Lower leg skin (tissue), 3 donors: ENCODE measurements around the gene C3orf70.

Experiments used
- POLR2A ChIP-seq, 2 donors: fragments of 450-650 bp; IDR thresholded peaks; one replicate each; pipeline ENCODE4 v1.6.1; 2016 to 2017; ENCODE audit warnings: antibody characterized with exemption in 2 of 2, mild to moderate bottlenecking in 1 of 2, moderate library complexity in 1 of 2
- TF ChIP-seq, protein P1 (sequence below), 3 donors: fragments of 450-650 bp; IDR thresholded peaks; one replicate each; pipeline ENCODE4 v1.5.1; 2016; ENCODE audit warnings: antibody characterized with exemption in 3 of 3, mild to moderate bottlenecking in 3 of 3, moderate library complexity in 2 of 3

DNA sequence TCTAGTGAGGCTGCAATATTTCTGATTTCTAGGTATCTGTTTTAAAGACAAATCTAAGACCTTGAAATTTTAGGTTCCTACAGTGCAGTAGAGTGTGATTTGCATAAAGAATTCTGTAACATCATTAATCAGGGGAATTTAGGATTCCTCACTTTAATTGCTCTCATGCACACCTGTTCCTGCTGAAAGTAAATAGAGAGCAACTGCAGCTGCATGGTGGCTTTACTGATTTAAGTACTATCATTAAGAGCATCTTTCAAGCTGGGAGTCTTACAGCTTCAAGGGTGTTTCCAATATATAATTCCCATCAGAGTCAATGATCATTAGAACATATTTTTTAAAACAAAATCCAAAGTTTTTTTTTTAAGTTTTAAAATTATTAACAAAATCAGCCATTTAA lies 36.0 kb upstream of the C3orf70 start:
- TF ChIP-seq, protein P1, sequence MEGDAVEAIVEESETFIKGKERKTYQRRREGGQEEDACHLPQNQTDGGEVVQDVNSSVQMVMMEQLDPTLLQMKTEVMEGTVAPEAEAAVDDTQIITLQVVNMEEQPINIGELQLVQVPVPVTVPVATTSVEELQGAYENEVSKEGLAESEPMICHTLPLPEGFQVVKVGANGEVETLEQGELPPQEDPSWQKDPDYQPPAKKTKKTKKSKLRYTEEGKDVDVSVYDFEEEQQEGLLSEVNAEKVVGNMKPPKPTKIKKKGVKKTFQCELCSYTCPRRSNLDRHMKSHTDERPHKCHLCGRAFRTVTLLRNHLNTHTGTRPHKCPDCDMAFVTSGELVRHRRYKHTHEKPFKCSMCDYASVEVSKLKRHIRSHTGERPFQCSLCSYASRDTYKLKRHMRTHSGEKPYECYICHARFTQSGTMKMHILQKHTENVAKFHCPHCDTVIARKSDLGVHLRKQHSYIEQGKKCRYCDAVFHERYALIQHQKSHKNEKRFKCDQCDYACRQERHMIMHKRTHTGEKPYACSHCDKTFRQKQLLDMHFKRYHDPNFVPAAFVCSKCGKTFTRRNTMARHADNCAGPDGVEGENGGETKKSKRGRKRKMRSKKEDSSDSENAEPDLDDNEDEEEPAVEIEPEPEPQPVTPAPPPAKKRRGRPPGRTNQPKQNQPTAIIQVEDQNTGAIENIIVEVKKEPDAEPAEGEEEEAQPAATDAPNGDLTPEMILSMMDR (IDR thresholded peaks at IDR 0.05), result no peak
- no peak for TF ChIP-seq POLR2A (IDR thresholded peaks at IDR 0.05)
